ENCODE data around the gene AUTS2.

Gene AUTS2

GRCh38 chr7:69710768-69711438, 112.6 kb downstream of the AUTS2 start:
- DNase-seq (ENCODE audit: low spot score) (no peak), ATAC-seq (ENCODE audit: low read depth) (no peak)
- Histone ChIP-seq H3K4me1 (ENCODE audit: insufficient read depth, poor library complexity, severe bottlenecking) (no peaks in the 10 kb centered on the region), H3K36me3 (ENCODE audit: low read depth) (no peaks in the 10 kb centered on the region), H3K9me3 (ENCODE audit: severe bottlenecking) (no peaks in the 10 kb centered on the region), H3K27ac (ENCODE audit: poor library complexity, severe bottlenecking) (no peak overlapping the region), H3K27me3 (ENCODE audit: insufficient read depth, poor library complexity, severe bottlenecking) (peaks cover 2% of the 10 kb centered on the region), H3K4me3 (ENCODE audit: severe bottlenecking) (no peak overlapping the region)
- TF ChIP-seq CTCF (IDR thresholded peaks at IDR 0.05; ENCODE audit: poor library complexity, severe bottlenecking) = no peak

- Histone ChIP-seq H3K4me1 (ENCODE audit: insufficient read depth, poor library complexity, severe bottlenecking) (no peaks in the 10 kb centered on the region), H3K27me3 (ENCODE audit: insufficient read depth, poor library complexity, severe bottlenecking) (peaks cover 7% of the 10 kb centered on the region), H3K9me3 (ENCODE audit: severe bottlenecking) (no peaks in the 10 kb centered on the region), H3K4me3 (ENCODE audit: severe bottlenecking) (no peak overlapping the region), H3K36me3 (ENCODE audit: low read depth) (no peaks in the 10 kb centered on the region), H3K27ac (ENCODE audit: poor library complexity, severe bottlenecking) (no peak overlapping the region)
- no peak for TF ChIP-seq CTCF (IDR thresholded peaks at IDR 0.05; ENCODE audit: poor library complexity, severe bottlenecking)
- ATAC-seq (ENCODE audit: low read depth) (no peak), DNase-seq (ENCODE audit: low spot score) (no peak)
These were observed 116.8 kb downstream of the AUTS2 start for GRCh38 chr7:69714886-69715576.

GRCh38 chr7:69717221-69717620, 118.9 kb downstream of the AUTS2 start:
- Histone ChIP-seq H3K27ac (ENCODE audit: poor library complexity, severe bottlenecking) (no peak overlapping the region), H3K36me3 (ENCODE audit: low read depth) (no peaks in the 10 kb centered on the region), H3K4me3 (ENCODE audit: severe bottlenecking) (no peak overlapping the region), H3K27me3 (ENCODE audit: insufficient read depth, poor library complexity, severe bottlenecking) (peaks cover 7% of the 10 kb centered on the region), H3K4me1 (ENCODE audit: insufficient read depth, poor library complexity, severe bottlenecking) (no peaks in the 10 kb centered on the region), H3K9me3 (ENCODE audit: severe bottlenecking) (no peaks in the 10 kb centered on the region)
- no peak for ATAC-seq (ENCODE audit: low read depth)
- no peak for DNase-seq (ENCODE audit: low spot score)
- no peak for TF ChIP-seq CTCF (IDR thresholded peaks at IDR 0.05; ENCODE audit: poor library complexity, severe bottlenecking)

- H3K4me3 ChIP-seq (ENCODE audit: severe bottlenecking) = no peak overlapping the region
- H3K36me3 ChIP-seq (ENCODE audit: low read depth) = no peaks in the 10 kb centered on the region
- H3K9me3 ChIP-seq (ENCODE audit: severe bottlenecking) = no peaks in the 10 kb centered on the region
- DNase-seq (ENCODE audit: low spot score) = no peak
- no peak overlapping the region for H3K27ac ChIP-seq (ENCODE audit: poor library complexity, severe bottlenecking)
- no peaks in the 10 kb centered on the region for H3K4me1 ChIP-seq (ENCODE audit: insufficient read depth, poor library complexity, severe bottlenecking)
- H3K27me3 ChIP-seq (ENCODE audit: insufficient read depth, poor library complexity, severe bottlenecking) = peaks cover 7% of the 10 kb centered on the region
- no peak for ATAC-seq (ENCODE audit: low read depth)
- TF ChIP-seq CTCF (IDR thresholded peaks at IDR 0.05; ENCODE audit: poor library complexity, severe bottlenecking) = no peak
These were observed 121.4 kb downstream of the AUTS2 start for GRCh38 chr7:69719717-69720116.

GRCh38 chr7:69722843-69723242, 124.6 kb downstream of the AUTS2 start:
- no peak for TF ChIP-seq CTCF (IDR thresholded peaks at IDR 0.05; ENCODE audit: poor library complexity, severe bottlenecking)
- H3K27me3 ChIP-seq (ENCODE audit: insufficient read depth, poor library complexity, severe bottlenecking) = peaks cover 4% of the 10 kb centered on the region
- ATAC-seq (ENCODE audit: low read depth) (peak; percentile 46; the same call in 1 of the 3 replicates), DNase-seq (ENCODE audit: low spot score) (no peak)
- no peaks in the 10 kb centered on the region for H3K36me3 ChIP-seq (ENCODE audit: low read depth)
- H3K4me3 ChIP-seq (ENCODE audit: severe bottlenecking) = no peak overlapping the region
- H3K4me1 ChIP-seq (ENCODE audit: insufficient read depth, poor library complexity, severe bottlenecking) = no peaks in the 10 kb centered on the region
- H3K9me3 ChIP-seq (ENCODE audit: severe bottlenecking) = no peaks in the 10 kb centered on the region
- no peak overlapping the region for H3K27ac ChIP-seq (ENCODE audit: poor library complexity, severe bottlenecking)
